Keratinocyte (primary cell): ENCODE results near the gene RPS6KA5. TPM values are rescaled to one million over a fixed set of nuclear protein-coding genes. Genes with fewer than 3 reads are reported as not detected.
"Not testable (repeated sequence)": the region's sequence is repeated elsewhere in the genome, so short reads cannot be mapped to it uniquely, and the experiment has no call there.

Experiments used
- DNase-seq: peaks from one replicate; pipeline ENCODE4 v3.0.0-alpha.2; 2011; ENCODE audit warnings: low read depth, missing footprints, low spot score
- FAIRE-seq: peaks from 2 replicates; lab custom pipeline; 2011; peaks lifted over from hg19 to GRCh38; lab: Jason Lieb, UNC
- H2AFZ ChIP-seq: 2 replicates; pipeline ENCODE4 v1.6.0; 2012; ENCODE audit warnings: low read length, control low read depth, inconsistent platforms; ENCODE audit not compliant: control insufficient read depth
- H3K27ac ChIP-seq: 2 replicates; pipeline ENCODE4 v1.5.1; 2011; ENCODE audit warnings: low read length; ENCODE audit not compliant: control insufficient read depth, insufficient read depth
- H3K27me3 ChIP-seq: 3 replicates; pipeline ENCODE4 v1.6.0; 2011; ENCODE audit warnings: low read length; ENCODE audit not compliant: control insufficient read depth, insufficient read depth; ENCODE audit errors: extremely low read depth
- H3K36me3 ChIP-seq, 2 experiments: 2 replicates in 1 of 2; 3 replicates in 1 of 2; pipeline ENCODE4 v1.5.1; 2011; ENCODE audit warnings: low read length in 2 of 2, mild to moderate bottlenecking in 1 of 2; ENCODE audit not compliant: control insufficient read depth in 2 of 2, insufficient read depth in 2 of 2; ENCODE audit errors: extremely low read depth in 1 of 2
- H3K4me1 ChIP-seq: 3 replicates; pipeline ENCODE4 v1.5.1; 2011; ENCODE audit warnings: low read length; ENCODE audit not compliant: control insufficient read depth, insufficient read depth; ENCODE audit errors: extremely low read depth
- H3K4me2 ChIP-seq: 3 replicates; pipeline ENCODE4 v1.6.0; 2011; ENCODE audit warnings: low read depth, low read length; ENCODE audit not compliant: control insufficient read depth, insufficient read depth; ENCODE audit errors: extremely low read depth
- H3K4me3 ChIP-seq, 3 experiments: fragments of 200-600 bp in 1 of 3; sonication (generic) in 1 of 3; 2 replicates in 2 of 3; 3 replicates in 1 of 3; pipeline ENCODE4 v1.5.1; 2011 to 2016; ENCODE audit warnings: low read length in 3 of 3, mild to moderate bottlenecking in 3 of 3, control low read depth in 2 of 3, inconsistent platforms in 1 of 3, low read depth in 1 of 3, mixed read lengths in 1 of 3, mixed run types in 1 of 3, moderate library complexity in 1 of 3; ENCODE audit not compliant: control insufficient read depth in 2 of 3, insufficient read depth in 2 of 3; ENCODE audit errors: extremely low read depth in 1 of 3
- H3K79me2 ChIP-seq: 2 replicates; pipeline ENCODE4 v1.6.0; 2012; ENCODE audit warnings: low read length; ENCODE audit not compliant: control insufficient read depth, insufficient read depth
- H3K9ac ChIP-seq: 3 replicates; pipeline ENCODE4 v1.6.0; 2011; ENCODE audit warnings: low read length; ENCODE audit not compliant: control insufficient read depth, insufficient read depth; ENCODE audit errors: extremely low read depth
- H3K9me1 ChIP-seq: 3 replicates; pipeline ENCODE4 v1.6.0; 2011; ENCODE audit warnings: low read length; ENCODE audit not compliant: control insufficient read depth, insufficient read depth; ENCODE audit errors: extremely low read depth
- H3K9me3 ChIP-seq: 2 replicates; pipeline ENCODE4 v1.5.1; 2012; ENCODE audit warnings: low read depth, low read length; ENCODE audit not compliant: control insufficient read depth
- H4K20me1 ChIP-seq: 3 replicates; pipeline ENCODE4 v1.6.0; 2011; ENCODE audit warnings: low read length; ENCODE audit not compliant: control insufficient read depth, insufficient read depth; ENCODE audit errors: extremely low read depth
- EZH2 ChIP-seq: IDR thresholded peaks from one replicate; pipeline ENCODE4 v1.6.1; 2012; ENCODE audit warnings: inconsistent platforms, mild to moderate bottlenecking, low read length, moderate library complexity
- dilution Hi-C: fragments of 300-500 bp; cut with MboI; formaldehyde crosslinking; loops from one replicate; pipeline ENCODE4 v1.7.0; 2020; ENCODE audit warnings: low sequenced_read_pairs; ENCODE audit not compliant: extremely low pct_ligation_motif_present
- polyA plus RNA-seq, 5 experiments: library from polyadenylated mRNA; depleted of rRNA in 3 of 5; stranded (reverse) in 3 of 5; stranded (forward) in 1 of 5; unstranded in 1 of 5; fragments of >200 nt; gene quantifications; 1 replicate in 1 of 5; 2 replicates in 3 of 5; 3 replicates in 1 of 5; pipeline versions ENCODE4 v1.2.1 to v1.2.3, GENCODE V29; 2011 to 2012; ENCODE audit warnings: missing spikeins in 2 of 5, low read depth in 1 of 5, low replicate concordance in 1 of 5
- TF ChIP-seq, protein P1 (sequence below), 3 experiments: IDR thresholded peaks in 1 of 3; conservative IDR thresholded peaks in 1 of 3; optimal IDR thresholded peaks in 1 of 3; 2 replicates in 2 of 3; 3 replicates in 1 of 3; pipeline versions ENCODE3 to v1.5.1; 2011; ENCODE audit warnings: low read length in 3 of 3, mild to moderate bottlenecking in 3 of 3, moderate library complexity in 2 of 3, control low read depth in 1 of 3, inconsistent platforms in 1 of 3; ENCODE audit not compliant: insufficient read depth in 2 of 3; ENCODE audit errors: extremely low read depth in 1 of 3

Gene RPS6KA5
- polyA plus RNA-seq, 1 donor (not counting 4 experiments of a cell fraction or from before 2014, with no cell fraction given): 2.9 TPM

- Histone ChIP-seq H3K27me3 (no peaks in the 10 kb centered on the region), H3K79me2 (no peaks in the 10 kb centered on the region), H3K4me1 (no peaks in the 10 kb centered on the region), H3K36me3 (no peaks in the 10 kb centered on the region), H4K20me1 (no peaks in the 10 kb centered on the region), H2AFZ (no peak overlapping the region), H3K27ac (no peak overlapping the region), H3K4me2 (no peak overlapping the region), H3K9me3 (no peaks in the 10 kb centered on the region), H3K9ac (no peak overlapping the region), H3K4me3 (no peak overlapping the region), H3K9me1 (no peaks in the 10 kb centered on the region)
- FAIRE-seq (no peak), DNase-seq (no peak)
- dilution Hi-C loops: no loop called here
- TF ChIP-seq, protein P1, sequence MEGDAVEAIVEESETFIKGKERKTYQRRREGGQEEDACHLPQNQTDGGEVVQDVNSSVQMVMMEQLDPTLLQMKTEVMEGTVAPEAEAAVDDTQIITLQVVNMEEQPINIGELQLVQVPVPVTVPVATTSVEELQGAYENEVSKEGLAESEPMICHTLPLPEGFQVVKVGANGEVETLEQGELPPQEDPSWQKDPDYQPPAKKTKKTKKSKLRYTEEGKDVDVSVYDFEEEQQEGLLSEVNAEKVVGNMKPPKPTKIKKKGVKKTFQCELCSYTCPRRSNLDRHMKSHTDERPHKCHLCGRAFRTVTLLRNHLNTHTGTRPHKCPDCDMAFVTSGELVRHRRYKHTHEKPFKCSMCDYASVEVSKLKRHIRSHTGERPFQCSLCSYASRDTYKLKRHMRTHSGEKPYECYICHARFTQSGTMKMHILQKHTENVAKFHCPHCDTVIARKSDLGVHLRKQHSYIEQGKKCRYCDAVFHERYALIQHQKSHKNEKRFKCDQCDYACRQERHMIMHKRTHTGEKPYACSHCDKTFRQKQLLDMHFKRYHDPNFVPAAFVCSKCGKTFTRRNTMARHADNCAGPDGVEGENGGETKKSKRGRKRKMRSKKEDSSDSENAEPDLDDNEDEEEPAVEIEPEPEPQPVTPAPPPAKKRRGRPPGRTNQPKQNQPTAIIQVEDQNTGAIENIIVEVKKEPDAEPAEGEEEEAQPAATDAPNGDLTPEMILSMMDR (optimal IDR thresholded peaks at IDR 0.05 in 1 of 3, IDR thresholded peaks at IDR 0.05 in 1 of 3, conservative IDR thresholded peaks at IDR 0.05 in 1 of 3; ENCODE audit: extremely low read depth in 1 of 3, insufficient read depth in 2 of 3, low read length in 3 of 3): no peak
- TF ChIP-seq EZH2: no peak
Observed at GRCh38 chr14:90839024-90839888, 221.2 kb downstream of the RPS6KA5 start.

DNA sequence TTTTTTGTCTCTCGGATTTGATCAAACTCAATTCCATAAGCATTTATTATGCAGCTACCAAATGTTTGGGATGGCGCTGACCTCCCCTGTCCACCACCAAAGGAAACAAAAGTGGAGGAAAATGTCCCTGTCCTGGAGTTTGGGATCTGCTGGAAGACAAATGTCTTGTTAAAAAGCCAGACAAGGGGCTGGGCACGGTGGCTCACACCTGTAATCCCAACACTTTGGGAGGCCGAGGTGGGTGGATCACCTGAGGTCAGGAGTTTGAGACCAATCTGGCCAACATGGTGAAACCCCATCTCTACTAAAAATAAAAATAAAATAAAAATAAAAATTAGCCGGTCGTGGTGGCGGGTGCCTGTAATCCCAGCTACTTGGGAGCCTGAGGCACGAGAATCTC is 221.9 kb downstream of the RPS6KA5 start:
- H3K4me3 ChIP-seq, DNase-seq, H3K9ac ChIP-seq, H4K20me1 ChIP-seq, H3K36me3 ChIP-seq, H3K4me1 ChIP-seq, dilution Hi-C loops, H3K79me2 ChIP-seq, H2AFZ ChIP-seq, H3K27me3 ChIP-seq, H3K9me1 ChIP-seq, H3K4me2 ChIP-seq, H3K9me3 ChIP-seq, H3K27ac ChIP-seq, FAIRE-seq: not testable (repeated sequence)
